Neural cell (in vitro differentiated cells): ENCODE data around the gene OSBP2. TPM values are rescaled to one million over a fixed set of nuclear protein-coding genes. Genes with fewer than 3 reads are reported as not detected.

Experiments used
- H2AFZ ChIP-seq: fragments of 200-600, 300-800 bp; sonication (generic), shearing (Covaris generic); 2 replicates; pipeline ENCODE4 v1.6.0; 2014; ENCODE audit warnings: low read depth, mild to moderate bottlenecking, antibody characterized with exemption, low read length, moderate library complexity
- H3F3A ChIP-seq: fragments of 200-600 bp; shearing (Covaris generic); 2 replicates; pipeline ENCODE4 v1.6.1; 2016; ENCODE audit warnings: mild to moderate bottlenecking, moderate library complexity, mixed read lengths, antibody characterized with exemption, low read length; ENCODE audit not compliant: insufficient read depth, poor library complexity, severe bottlenecking
- H3K27ac ChIP-seq: fragments of 200-600, 300-800 bp; sonication (generic), shearing (Covaris generic); 2 replicates; pipeline ENCODE4 v1.5.1; 2014; ENCODE audit warnings: mild to moderate bottlenecking, low read length, moderate library complexity
- H3K27me3 ChIP-seq: fragments of 300-800, 200-600 bp; sonication (generic), shearing (Covaris generic); 2 replicates; pipeline ENCODE4 v1.6.0; 2014; ENCODE audit warnings: mild to moderate bottlenecking, low read depth, low read length, moderate library complexity; ENCODE audit not compliant: insufficient read depth
- H3K36me3 ChIP-seq: fragments of 300-800, 200-600 bp; sonication (generic), shearing (Covaris generic); 2 replicates; pipeline ENCODE4 v1.5.1; 2014; ENCODE audit warnings: mild to moderate bottlenecking, antibody characterized with exemption, low read length, moderate library complexity; ENCODE audit not compliant: insufficient read depth
- H3K4me2 ChIP-seq: fragments of 300-800, 200-600 bp; sonication (generic), shearing (Covaris generic); 2 replicates; pipeline ENCODE4 v1.6.0; 2014; ENCODE audit warnings: mild to moderate bottlenecking, low read length
- H3K4me3 ChIP-seq: fragments of 300-800, 200-600 bp; sonication (generic), shearing (Covaris generic); 2 replicates; pipeline ENCODE4 v1.5.1; 2014; ENCODE audit warnings: mild to moderate bottlenecking, low read length, moderate library complexity
- H3K79me2 ChIP-seq: fragments of 200-600 bp; shearing (Covaris generic); replicated peaks from 2 replicates; pipeline ENCODE4 v1.6.0; 2014; ENCODE audit warnings: mild to moderate bottlenecking, low read length, moderate library complexity; ENCODE audit not compliant: insufficient read depth
- H3K9ac ChIP-seq: fragments of 300-800, 200-600 bp; sonication (generic), shearing (Covaris generic); 2 replicates; pipeline ENCODE4 v1.6.1; 2016; ENCODE audit warnings: mild to moderate bottlenecking, low read length, mixed read lengths
- H3K9me2 ChIP-seq: fragments of 200-600 bp; shearing (Covaris generic); 2 replicates; pipeline ENCODE4 v1.6.1; 2016; ENCODE audit warnings: mild to moderate bottlenecking, low read length, mixed read lengths; ENCODE audit not compliant: insufficient read depth
- H3K9me3 ChIP-seq: fragments of 200-600, 300-800 bp; sonication (generic), shearing (Covaris generic); 2 replicates; pipeline ENCODE4 v1.6.1; 2016; ENCODE audit warnings: mild to moderate bottlenecking, mixed run types, low read length, moderate library complexity, mixed read lengths
- H4K20me1 ChIP-seq: fragments of 200-600 bp; shearing (Covaris generic); 2 replicates; pipeline ENCODE4 v1.6.1; 2016; ENCODE audit warnings: mild to moderate bottlenecking, mixed run types; ENCODE audit not compliant: insufficient read depth
- EP300 ChIP-seq: fragments of 450-650 bp; conservative IDR thresholded peaks from 2 replicates; pipeline ENCODE4 v1.6.1; 2014; ENCODE audit warnings: antibody characterized with exemption, mild to moderate bottlenecking, moderate library complexity; ENCODE audit not compliant: poor library complexity, severe bottlenecking
- EZH2 ChIP-seq: fragments of 200-600, 300-800 bp; shearing (Covaris generic), sonication (generic); IDR thresholded peaks from 2 replicates; pipeline ENCODE4 v1.6.1; 2014; ENCODE audit warnings: antibody characterized with exemption, low read length, borderline replicate concordance, mild to moderate bottlenecking; ENCODE audit not compliant: insufficient read depth, poor library complexity, severe bottlenecking
- MXI1 ChIP-seq: fragments of 450-650 bp; conservative IDR thresholded peaks from 2 replicates; pipeline ENCODE4 v1.6.1; 2014; ENCODE audit warnings: antibody characterized with exemption, mild to moderate bottlenecking; ENCODE audit not compliant: poor library complexity, severe bottlenecking
- POLR2AphosphoS5 ChIP-seq: IDR thresholded peaks from 2 replicates; pipeline ENCODE4 v1.6.1; 2012
- RAD21 ChIP-seq: fragments of 450-650 bp; conservative IDR thresholded peaks from 2 replicates; pipeline ENCODE4 v1.6.1; 2014; ENCODE audit warnings: antibody characterized with exemption, mild to moderate bottlenecking, moderate library complexity
- SMC3 ChIP-seq: fragments of 450-650 bp; conservative IDR thresholded peaks from 2 replicates; pipeline ENCODE4 v1.6.1; 2014; ENCODE audit warnings: antibody characterized with exemption, mild to moderate bottlenecking, moderate library complexity; ENCODE audit not compliant: poor library complexity
- polyA plus RNA-seq: library from polyadenylated mRNA; depleted of rRNA; stranded (reverse); fragments of >200 nt; gene quantifications from 2 replicates; pipeline ENCODE4 v1.2.3, GENCODE V29; 2014
- TF ChIP-seq, protein P1 (sequence below): IDR thresholded peaks from 2 replicates; pipeline ENCODE4 v1.6.1; 2012; ENCODE audit warnings: borderline replicate concordance
- TF ChIP-seq, protein P2 (sequence below): fragments of 450-650 bp; IDR thresholded peaks from 2 replicates; pipeline ENCODE4 v1.5.1; 2014; ENCODE audit warnings: antibody characterized with exemption, mild to moderate bottlenecking, moderate library complexity; ENCODE audit not compliant: poor library complexity, severe bottlenecking

OSBP2 gene
- polyA plus RNA-seq, 1 donor from 2014 or later, result 8.7 TPM

DNA sequence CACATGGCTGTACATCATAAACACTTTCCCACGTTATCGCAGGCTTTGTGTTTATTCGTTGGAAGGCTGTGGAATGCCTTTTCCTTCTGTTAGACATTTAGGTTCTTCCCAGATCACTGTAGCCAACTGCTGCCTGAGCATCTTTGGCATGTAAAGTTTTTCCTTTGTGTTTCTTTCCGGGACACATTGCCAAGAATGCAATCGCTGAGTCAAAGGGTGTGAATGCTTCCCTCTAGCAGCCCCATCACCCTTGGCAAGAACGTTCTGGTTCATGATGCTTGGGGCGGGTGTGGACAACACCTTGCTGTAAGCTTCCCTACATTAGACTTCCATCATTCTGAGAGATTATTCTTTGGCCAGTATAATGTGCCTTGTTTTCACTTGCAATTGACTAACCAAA, 136.2 kb downstream of the OSBP2 start:
- Histone ChIP-seq H3K9me3 (no peaks in the 10 kb centered on the region), H3K4me2 (no peak overlapping the region), H3K9me2 (no peaks in the 10 kb centered on the region), H3K79me2 (no peaks in the 10 kb centered on the region), H3K4me3 (no peak overlapping the region), H3F3A (no peaks in the 10 kb centered on the region), H4K20me1 (no peaks in the 10 kb centered on the region), H2AFZ (no peak overlapping the region), H3K27ac (no peak overlapping the region), H3K27me3 (no peaks in the 10 kb centered on the region), H3K36me3 (no peaks in the 10 kb centered on the region), H3K9ac (no peak overlapping the region)
- no peak for TF ChIP-seq EP300

DNA sequence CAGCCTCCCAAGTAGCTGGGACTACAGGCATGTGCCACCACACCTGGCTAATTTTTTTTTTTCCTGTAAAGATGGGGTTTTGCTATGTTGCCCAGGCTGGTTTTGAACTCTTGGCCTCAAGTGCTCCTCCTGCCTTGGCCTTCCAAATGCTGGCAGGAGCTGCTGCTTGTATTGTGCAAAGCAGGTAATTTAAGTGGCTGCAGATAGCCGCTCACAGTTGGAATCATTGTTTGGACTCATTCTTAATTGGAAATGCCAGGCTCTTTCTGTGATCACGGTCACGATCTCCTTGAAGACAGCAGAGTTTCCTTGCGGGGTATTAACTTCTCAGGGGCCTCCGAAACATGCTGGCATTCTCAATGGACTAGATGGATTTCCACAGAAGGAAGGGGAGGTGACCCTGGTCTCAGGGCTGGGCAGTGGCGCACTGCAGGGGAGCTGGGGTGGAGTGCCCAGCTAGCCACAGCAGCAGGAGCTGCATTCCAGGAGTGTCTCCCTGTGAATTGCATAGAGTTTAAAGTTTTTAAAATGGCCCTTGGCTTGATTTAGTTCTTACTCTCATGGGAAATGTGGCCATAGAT, 137.8 kb downstream of the OSBP2 start:
- H3F3A ChIP-seq, result no peaks in the 10 kb centered on the region
- H3K36me3 ChIP-seq, result no peaks in the 10 kb centered on the region
- no peak overlapping the region for H3K9ac ChIP-seq
- H3K27ac ChIP-seq, result no peak overlapping the region
- H3K4me2 ChIP-seq, result no peak overlapping the region
- H2AFZ ChIP-seq, result no peak overlapping the region
- H3K4me3 ChIP-seq, result no peak overlapping the region
- H3K9me3 ChIP-seq, result no peaks in the 10 kb centered on the region
- no peaks in the 10 kb centered on the region for H3K79me2 ChIP-seq
- TF ChIP-seq MXI1 (no peak), RAD21 (no peak), EP300 (no peak)
- TF ChIP-seq, protein P1, sequence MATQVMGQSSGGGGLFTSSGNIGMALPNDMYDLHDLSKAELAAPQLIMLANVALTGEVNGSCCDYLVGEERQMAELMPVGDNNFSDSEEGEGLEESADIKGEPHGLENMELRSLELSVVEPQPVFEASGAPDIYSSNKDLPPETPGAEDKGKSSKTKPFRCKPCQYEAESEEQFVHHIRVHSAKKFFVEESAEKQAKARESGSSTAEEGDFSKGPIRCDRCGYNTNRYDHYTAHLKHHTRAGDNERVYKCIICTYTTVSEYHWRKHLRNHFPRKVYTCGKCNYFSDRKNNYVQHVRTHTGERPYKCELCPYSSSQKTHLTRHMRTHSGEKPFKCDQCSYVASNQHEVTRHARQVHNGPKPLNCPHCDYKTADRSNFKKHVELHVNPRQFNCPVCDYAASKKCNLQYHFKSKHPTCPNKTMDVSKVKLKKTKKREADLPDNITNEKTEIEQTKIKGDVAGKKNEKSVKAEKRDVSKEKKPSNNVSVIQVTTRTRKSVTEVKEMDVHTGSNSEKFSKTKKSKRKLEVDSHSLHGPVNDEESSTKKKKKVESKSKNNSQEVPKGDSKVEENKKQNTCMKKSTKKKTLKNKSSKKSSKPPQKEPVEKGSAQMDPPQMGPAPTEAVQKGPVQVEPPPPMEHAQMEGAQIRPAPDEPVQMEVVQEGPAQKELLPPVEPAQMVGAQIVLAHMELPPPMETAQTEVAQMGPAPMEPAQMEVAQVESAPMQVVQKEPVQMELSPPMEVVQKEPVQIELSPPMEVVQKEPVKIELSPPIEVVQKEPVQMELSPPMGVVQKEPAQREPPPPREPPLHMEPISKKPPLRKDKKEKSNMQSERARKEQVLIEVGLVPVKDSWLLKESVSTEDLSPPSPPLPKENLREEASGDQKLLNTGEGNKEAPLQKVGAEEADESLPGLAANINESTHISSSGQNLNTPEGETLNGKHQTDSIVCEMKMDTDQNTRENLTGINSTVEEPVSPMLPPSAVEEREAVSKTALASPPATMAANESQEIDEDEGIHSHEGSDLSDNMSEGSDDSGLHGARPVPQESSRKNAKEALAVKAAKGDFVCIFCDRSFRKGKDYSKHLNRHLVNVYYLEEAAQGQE, result no peak
- no peaks in the 10 kb centered on the region for H3K27me3 ChIP-seq
- H3K9me2 ChIP-seq, result no peaks in the 10 kb centered on the region
- H4K20me1 ChIP-seq, result no peaks in the 10 kb centered on the region

DNA sequence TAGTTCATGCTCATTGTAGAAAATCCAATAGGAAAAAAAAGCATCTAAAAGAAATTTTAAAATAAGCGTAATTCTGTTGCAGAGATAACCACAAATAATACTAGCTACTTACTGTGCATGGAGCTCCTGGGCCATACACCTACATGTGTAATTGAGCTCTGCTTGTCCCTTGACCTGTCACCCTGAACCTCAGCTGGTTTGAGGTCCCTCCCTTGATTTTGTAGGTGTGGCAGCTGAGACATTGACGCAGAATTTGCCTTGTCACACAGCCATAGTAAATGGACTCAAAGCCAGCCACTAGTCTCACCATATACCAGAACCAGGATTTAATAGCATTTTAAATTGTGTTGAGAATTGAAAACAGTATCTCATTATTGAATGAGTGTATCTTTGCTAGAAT, 138.6 kb downstream of the OSBP2 start:
- Histone ChIP-seq H3K36me3 (no peaks in the 10 kb centered on the region), H3K9me2 (no peaks in the 10 kb centered on the region), H4K20me1 (no peaks in the 10 kb centered on the region), H3K4me2 (no peak overlapping the region), H3K79me2 (no peaks in the 10 kb centered on the region), H2AFZ (no peak overlapping the region), H3K4me3 (no peak overlapping the region), H3F3A (no peaks in the 10 kb centered on the region), H3K27me3 (no peaks in the 10 kb centered on the region), H3K9ac (no peak overlapping the region), H3K9me3 (no peaks in the 10 kb centered on the region), H3K27ac (no peak overlapping the region)
- TF ChIP-seq RAD21 (no peak), MXI1 (no peak), SMC3 (no peak), EZH2 (no peak), POLR2AphosphoS5 (no peak)
- TF ChIP-seq, protein P1, result no peak
- TF ChIP-seq, protein P2, sequence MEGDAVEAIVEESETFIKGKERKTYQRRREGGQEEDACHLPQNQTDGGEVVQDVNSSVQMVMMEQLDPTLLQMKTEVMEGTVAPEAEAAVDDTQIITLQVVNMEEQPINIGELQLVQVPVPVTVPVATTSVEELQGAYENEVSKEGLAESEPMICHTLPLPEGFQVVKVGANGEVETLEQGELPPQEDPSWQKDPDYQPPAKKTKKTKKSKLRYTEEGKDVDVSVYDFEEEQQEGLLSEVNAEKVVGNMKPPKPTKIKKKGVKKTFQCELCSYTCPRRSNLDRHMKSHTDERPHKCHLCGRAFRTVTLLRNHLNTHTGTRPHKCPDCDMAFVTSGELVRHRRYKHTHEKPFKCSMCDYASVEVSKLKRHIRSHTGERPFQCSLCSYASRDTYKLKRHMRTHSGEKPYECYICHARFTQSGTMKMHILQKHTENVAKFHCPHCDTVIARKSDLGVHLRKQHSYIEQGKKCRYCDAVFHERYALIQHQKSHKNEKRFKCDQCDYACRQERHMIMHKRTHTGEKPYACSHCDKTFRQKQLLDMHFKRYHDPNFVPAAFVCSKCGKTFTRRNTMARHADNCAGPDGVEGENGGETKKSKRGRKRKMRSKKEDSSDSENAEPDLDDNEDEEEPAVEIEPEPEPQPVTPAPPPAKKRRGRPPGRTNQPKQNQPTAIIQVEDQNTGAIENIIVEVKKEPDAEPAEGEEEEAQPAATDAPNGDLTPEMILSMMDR, result no peak
